Measurements from ENCODE around the gene PRR35.

The PRR35 gene

GRCh38 chr16:564690-565418 lies 4.7 kb downstream of the PRR35 start:
- no peak for DNase-seq (ENCODE audit: low read depth in 2 of 2)

GRCh38 chr16:565419-566330 lies 5.5 kb downstream of the PRR35 start:
- no peak for DNase-seq (ENCODE audit: low read depth in 2 of 2)

GRCh38 chr16:566475-567372 lies 6.5 kb downstream of the PRR35 start, which contains the start of gene NHLRC4:
TSS of gene NHLRC4 (plus strand) at chr16:567005. CDS start at chr16:568048, 1,043 bp downstream.
- DNase-seq (ENCODE audit: low read depth in 2 of 2) = peak in 1 of 2 donors; percentile 9

GRCh38 chr16:567373-568256 lies 7.4 kb downstream of the PRR35 start:
- DNase-seq (ENCODE audit: low read depth in 2 of 2) = no peak

- DNase-seq (ENCODE audit: low read depth in 2 of 2) = no peak
Measured at GRCh38 chr16:568401-569258, 8.4 kb downstream of the PRR35 start.

- DNase-seq (ENCODE audit: low read depth in 2 of 2) = peak; percentile 17 to 40
Measured at GRCh38 chr16:569445-570254, 9.5 kb downstream of the PRR35 start, which contains the start of gene PIGQ. TSS of gene PIGQ (plus strand) at chr16:569968. CDS start at chr16:574075, 4,107 bp downstream.

- no peak for DNase-seq (ENCODE audit: low read depth in 2 of 2)
Measured at GRCh38 chr16:572865-573650, 12.9 kb downstream of the PRR35 start.

GRCh38 chr16:574021-574760 lies 14.0 kb downstream of the PRR35 start:
- no peak for DNase-seq (ENCODE audit: low read depth in 2 of 2)

GRCh38 chr16:575354-576196 lies 15.4 kb downstream of the PRR35 start:
- no peak for DNase-seq (ENCODE audit: low read depth in 2 of 2)

- DNase-seq (ENCODE audit: low read depth in 2 of 2) = no peak
Measured at GRCh38 chr16:576197-576822, 16.1 kb downstream of the PRR35 start.

GRCh38 chr16:576823-577201 lies 16.6 kb downstream of the PRR35 start:
- DNase-seq (ENCODE audit: low read depth in 2 of 2) = no peak

- DNase-seq (ENCODE audit: low read depth in 2 of 2) = no peak
Measured at GRCh38 chr16:577796-578195, 17.6 kb downstream of the PRR35 start.

- DNase-seq (ENCODE audit: low read depth in 2 of 2) = no peak
Measured at GRCh38 chr16:578232-578869, 18.2 kb downstream of the PRR35 start.

- DNase-seq (ENCODE audit: low read depth in 2 of 2) = peak in 1 of 2 donors; percentile 35
Measured at GRCh38 chr16:578870-579405, 18.7 kb downstream of the PRR35 start.
